HEK293T (cell line): Measurements from ENCODE around the gene IFT172.
"Not testable (repeated sequence)": the region's sequence is repeated elsewhere in the genome, so short reads cannot be mapped to it uniquely, and the experiment has no call there.

Experiments
- BHLHE40 ChIP-seq: fragments of 450-650 bp; IDR thresholded peaks from 2 replicates; pipeline ENCODE4 v1.6.1; 2016; ENCODE audit warnings: mild to moderate bottlenecking, moderate library complexity, borderline replicate concordance
- CTBP1 ChIP-seq: fragments of 450-650 bp; IDR thresholded peaks from 2 replicates; pipeline ENCODE4 v1.6.1; 2016; ENCODE audit warnings: borderline replicate concordance
- ELF4 ChIP-seq: fragments of 450-650 bp; IDR thresholded peaks from 2 replicates; pipeline ENCODE4 v1.6.1; 2017; ENCODE audit warnings: antibody characterized with exemption
- FOXK2 ChIP-seq: fragments of 450-650 bp; IDR thresholded peaks from 2 replicates; pipeline ENCODE4 v1.6.1; 2016; ENCODE audit warnings: mild to moderate bottlenecking
- FOXM1 ChIP-seq: fragments of 450-650 bp; IDR thresholded peaks from 2 replicates; pipeline ENCODE4 v1.6.1; 2017; ENCODE audit warnings: mild to moderate bottlenecking, borderline replicate concordance
- HDGF ChIP-seq: fragments of 450-650 bp; IDR thresholded peaks from 2 replicates; pipeline ENCODE4 v1.6.1; 2017; ENCODE audit warnings: antibody characterized with exemption, borderline replicate concordance
- L3MBTL2 ChIP-seq: fragments of 450-650 bp; conservative IDR thresholded peaks from 2 replicates; pipeline ENCODE4 v1.6.1; 2016; ENCODE audit warnings: mild to moderate bottlenecking
- PKNOX1 ChIP-seq: fragments of 450-650 bp; IDR thresholded peaks from 2 replicates; pipeline ENCODE4 v1.6.1; 2016
- SP1 ChIP-seq: fragments of 450-650 bp; IDR thresholded peaks from 2 replicates; pipeline ENCODE4 v1.6.1; 2017
- TARDBP ChIP-seq: fragments of 450-650 bp; IDR thresholded peaks from 2 replicates; pipeline ENCODE4 v1.6.1; 2016

GRCh38 chr2:27425039-27425438 is 64.5 kb downstream of the IFT172 start:
- not testable (repeated sequence) for TF ChIP-seq CTBP1, HDGF, SP1, FOXM1, L3MBTL2, PKNOX1, ELF4, FOXK2, BHLHE40, TARDBP
